ENCODE measurements around the gene ACP2.

Gene ACP2

GRCh38 chr11:47233989-47234668 lies 14.5 kb downstream of the ACP2 start:
- Histone ChIP-seq H3K27me3 (no peaks in the 10 kb centered on the region), H3K36me3 (peaks cover 57 to 98% (median 85%) of the 10 kb centered on the region in 11 experiments), H3K27ac (no peak overlapping the region), H3K4me3 (no peak overlapping the region), H3K4me1 (peaks cover 6 to 31% (median 10%) of the 10 kb centered on the region in 10 experiments), H3K9ac (no peak overlapping the region; a peak in 2 of 22 replicates), H4K20me1 (peaks cover 0 to 29% (median 0%) of the 10 kb centered on the region in 11 experiments; a peak in 4 of 22 replicates), H3K9me3 (replicated peaks in 1 of 11) (no peaks in the 10 kb centered on the region), H3K4me2 (no peak overlapping the region)
- no peak for TF ChIP-seq Cebpa-rat (IDR thresholded peaks at IDR 0.05)

- Histone ChIP-seq H3K4me3 (no peak overlapping the region), H3K4me2 (no peak overlapping the region), H3K36me3 (peaks cover 57 to 98% (median 86%) of the 10 kb centered on the region in 11 experiments), H4K20me1 (peaks cover 0 to 26% (median 0%) of the 10 kb centered on the region in 11 experiments; a peak in 4 of 22 replicates), H3K27me3 (no peaks in the 10 kb centered on the region), H3K4me1 (peaks cover 0 to 20% (median 2%) of the 10 kb centered on the region in 10 experiments; a peak in 7 of 20 replicates), H3K27ac (no peak overlapping the region), H3K9me3 (replicated peaks in 1 of 11) (no peaks in the 10 kb centered on the region), H3K9ac (peak overlapping the region in 1 of 11 experiments; percentile 34; a peak in 1 of 22 replicates)
- TF ChIP-seq Cebpa-rat (IDR thresholded peaks at IDR 0.05) = no peak
Observed at GRCh38 chr11:47233051-47233450, 15.6 kb downstream of the ACP2 start.

GRCh38 chr11:47229161-47229560 lies 19.5 kb downstream of the ACP2 start:
- Histone ChIP-seq H3K27ac (no peak overlapping the region), H3K27me3 (no peaks in the 10 kb centered on the region), H4K20me1 (peaks cover 0 to 15% (median 0%) of the 10 kb centered on the region in 11 experiments; a peak in 5 of 22 replicates), H3K9me3 (replicated peaks in 1 of 11) (no peaks in the 10 kb centered on the region), H3K4me1 (peaks cover 0 to 9% (median 0%) of the 10 kb centered on the region in 10 experiments; a peak in 1 of 20 replicates), H3K36me3 (peaks cover 61 to 96% (median 82%) of the 10 kb centered on the region in 11 experiments), H3K4me3 (no peak overlapping the region), H3K9ac (no peak overlapping the region), H3K4me2 (no peak overlapping the region)
- TF ChIP-seq Cebpa-rat (IDR thresholded peaks at IDR 0.05) = no peak

GRCh38 chr11:47225552-47226400 lies 22.8 kb downstream of the ACP2 start:
- no peaks in the 10 kb centered on the region for H3K27me3 ChIP-seq
- peak overlapping the region in 1 of 11 experiments; percentile 18; a peak in 1 of 22 replicates for H3K27ac ChIP-seq
- H3K36me3 ChIP-seq = peaks cover 77 to 97% (median 96%) of the 10 kb centered on the region in 11 experiments
- H3K4me3 ChIP-seq = no peak overlapping the region
- no peak overlapping the region for H3K4me2 ChIP-seq
- peaks cover 0 to 9% (median 0%) of the 10 kb centered on the region in 10 experiments; a peak in 1 of 20 replicates for H3K4me1 ChIP-seq
- H4K20me1 ChIP-seq = peaks cover 0 to 9% (median 0%) of the 10 kb centered on the region in 11 experiments; a peak in 6 of 22 replicates
- no peak for TF ChIP-seq Cebpa-rat (IDR thresholded peaks at IDR 0.05)
- no peak overlapping the region for H3K9ac ChIP-seq
- no peaks in the 10 kb centered on the region for H3K9me3 ChIP-seq (replicated peaks in 1 of 11)

DNA sequence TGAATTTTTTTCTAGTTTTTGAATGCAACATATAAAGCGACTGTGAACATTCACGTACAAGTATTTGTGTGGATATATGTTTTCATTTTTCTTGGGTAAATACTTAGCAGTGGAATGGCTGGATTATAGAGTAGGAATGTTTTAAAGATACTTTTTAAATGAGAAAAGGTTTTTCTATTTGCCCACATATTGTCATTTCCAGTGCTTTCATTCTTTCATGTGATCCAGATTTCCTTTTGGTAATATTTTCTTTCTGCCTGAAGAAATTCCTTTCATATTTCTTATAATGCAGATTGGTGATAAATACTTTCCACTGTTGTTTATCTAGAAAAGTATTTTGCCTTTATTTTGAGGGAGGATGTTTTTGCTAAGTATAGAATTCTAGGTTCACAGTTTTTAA lies 25.9 kb downstream of the ACP2 start:
- Histone ChIP-seq H3K27me3 (no peaks in the 10 kb centered on the region), H4K20me1 (peaks cover 0 to 29% (median 9%) of the 10 kb centered on the region in 11 experiments; a peak in 11 of 22 replicates), H3K9me3 (replicated peaks in 1 of 11) (no peaks in the 10 kb centered on the region), H3K9ac (no peak overlapping the region), H3K27ac (no peak overlapping the region), H3K4me1 (peaks cover 15 to 25% (median 19%) of the 10 kb centered on the region in 10 experiments), H3K4me3 (no peak overlapping the region), H3K36me3 (peaks cover 75 to 97% (median 94%) of the 10 kb centered on the region in 11 experiments), H3K4me2 (no peak overlapping the region)
- no peak for TF ChIP-seq Cebpa-rat (IDR thresholded peaks at IDR 0.05)

GRCh38 chr11:47220401-47220821 lies 28.2 kb downstream of the ACP2 start:
- Histone ChIP-seq H3K4me3 (no peak overlapping the region), H4K20me1 (peaks cover 0 to 28% (median 7%) of the 10 kb centered on the region in 11 experiments; a peak in 9 of 22 replicates), H3K4me2 (no peak overlapping the region), H3K4me1 (peaks cover 29 to 43% (median 37%) of the 10 kb centered on the region in 10 experiments), H3K27me3 (no peaks in the 10 kb centered on the region), H3K27ac (peak overlapping the region in 2 of 11 experiments; percentile 10 to 24; a peak in 2 of 22 replicates), H3K9me3 (replicated peaks in 1 of 11) (no peaks in the 10 kb centered on the region), H3K36me3 (peaks cover 52 to 87% (median 76%) of the 10 kb centered on the region in 11 experiments), H3K9ac (peak overlapping the region in 4 of 11 experiments; percentile 4 to 43 (median 26); a peak in 2 of 22 replicates)
- no peak for TF ChIP-seq Cebpa-rat (IDR thresholded peaks at IDR 0.05)

DNA sequence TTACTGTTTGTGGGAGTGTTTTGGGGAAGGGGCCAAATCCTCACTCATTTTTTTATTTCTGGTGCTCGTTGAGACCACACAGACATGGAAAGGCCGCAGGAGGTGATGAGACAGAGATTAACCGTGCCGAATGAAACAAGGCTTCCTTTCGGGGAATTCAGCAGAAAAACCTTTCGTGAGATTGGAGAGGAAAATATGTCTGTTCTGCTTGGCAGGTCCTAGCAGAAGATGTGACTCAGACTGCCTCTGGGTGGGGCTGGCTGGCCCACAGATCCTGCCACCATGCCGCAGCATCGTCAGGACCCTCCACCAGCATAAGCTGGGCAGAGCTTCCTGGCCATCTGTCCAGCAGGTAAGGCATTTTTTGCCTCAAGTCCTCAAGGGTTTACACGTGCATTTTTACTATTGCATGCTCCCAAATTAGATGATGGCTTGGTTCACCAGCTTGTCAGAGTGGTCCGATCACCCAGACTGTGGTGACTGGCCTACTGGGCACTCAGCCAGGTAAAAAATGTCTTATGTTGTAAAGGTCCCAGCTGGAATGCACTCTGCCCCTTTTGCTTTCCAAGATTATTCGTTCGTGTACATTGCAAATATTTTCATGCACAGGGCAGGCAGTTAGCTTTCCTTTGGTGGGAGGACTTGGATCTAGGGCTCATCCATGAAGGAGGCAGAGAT lies 32.4 kb downstream of the ACP2 start:
- Histone ChIP-seq H3K27ac (peak overlapping the region; percentile 74 to 97 (median 94); a peak in 20 of 22 replicates), H3K4me1 (peaks cover 33 to 53% (median 45%) of the 10 kb centered on the region in 10 experiments)

GRCh38 chr11:47215366-47215910 lies 33.2 kb downstream of the ACP2 start:
- peak overlapping the region; percentile 74 to 97 (median 94) for H3K27ac ChIP-seq

More for the DNA sequence above, 32.4 kb downstream of the ACP2 start:
- Histone ChIP-seq H4K20me1 (peaks cover 0 to 28% (median 7%) of the 10 kb centered on the region in 11 experiments; a peak in 9 of 22 replicates), H3K9ac (peak overlapping the region; percentile 87 to 96 (median 90)), H3K4me3 (peak overlapping the region; percentile 70 to 86 (median 80)), H3K36me3 (peaks cover 23 to 48% (median 38%) of the 10 kb centered on the region in 11 experiments), H3K4me2 (peak overlapping the region; percentile 87 to 98 (median 95)), H3K9me3 (replicated peaks in 1 of 11) (no peaks in the 10 kb centered on the region), H3K27me3 (no peaks in the 10 kb centered on the region)
- TF ChIP-seq Cebpa-rat (IDR thresholded peaks at IDR 0.05) = no peak

More at GRCh38 chr11:47215366-47215910, 33.2 kb downstream of the ACP2 start:
- no peaks in the 10 kb centered on the region for H3K9me3 ChIP-seq (replicated peaks in 1 of 11)
- H3K27me3 ChIP-seq = no peaks in the 10 kb centered on the region
- TF ChIP-seq Cebpa-rat (IDR thresholded peaks at IDR 0.05) = no peak
- peaks cover 0 to 28% (median 7%) of the 10 kb centered on the region in 11 experiments; a peak in 9 of 22 replicates for H4K20me1 ChIP-seq
- peak overlapping the region; percentile 87 to 96 (median 90) for H3K9ac ChIP-seq
- peaks cover 17 to 40% (median 30%) of the 10 kb centered on the region in 11 experiments for H3K36me3 ChIP-seq
- H3K4me2 ChIP-seq = peak overlapping the region; percentile 87 to 98 (median 95)
- peak overlapping the region; percentile 70 to 86 (median 80) for H3K4me3 ChIP-seq
- peaks cover 33 to 53% (median 44%) of the 10 kb centered on the region in 10 experiments for H3K4me1 ChIP-seq

Measured in BLaER1 treated with 17β-estradiol and CSF1 and Interleukin-3, amounts not matched to agents 10 nM and 100 nM (cell line).